OCI-LY3 (cell line): ENCODE results near the gene BTD.

Experiments
- CTCF ChIP-seq: fragments of 200-600, 300-600 bp; sonication (generic); IDR thresholded peaks from 2 replicates; pipeline ENCODE4 v1.5.1; 2014; ENCODE audit warnings: antibody characterized with exemption, low read length, low read depth
- EZH2phosphoT487 ChIP-seq: fragments of 200-600 bp; shearing (Covaris generic); IDR thresholded peaks from 2 replicates; pipeline ENCODE4 v1.6.1; 2018; ENCODE audit warnings: antibody characterized with exemption, mixed run types, low read depth

- no peak for TF ChIP-seq CTCF
- TF ChIP-seq EZH2phosphoT487, result no peak
Measured at GRCh38 chr3:15556512-15556911, 45.0 kb upstream of the BTD start.
